ENCODE data around the gene DTD2.

GRCh38 chr14:31411218-31411727 lies 46.0 kb downstream of the DTD2 start:
- TF ChIP-seq CTCF (conservative IDR thresholded peaks at IDR 0.05; ENCODE audit: low read length) = no peak
- no peak for TF ChIP-seq EZH2phosphoT487 (IDR thresholded peaks at IDR 0.05; ENCODE audit: borderline replicate concordance)

Data from Loucy (cell line).